PFSK-1 (cell line): ENCODE data around the gene ANKRD60.

Experiments used
- FOXP2 ChIP-seq: optimal IDR thresholded peaks from 2 replicates; pipeline ENCODE3; 2011; ENCODE audit warnings: borderline replicate concordance, control low read depth, inconsistent platforms; ENCODE audit not compliant: insufficient read depth; ENCODE audit errors: extremely low read length, extremely low read depth
- POLR2AphosphoS5 ChIP-seq: IDR thresholded peaks from 2 replicates; pipeline ENCODE4 v1.6.1; 2012; ENCODE audit warnings: low read depth, mild to moderate bottlenecking, control low read depth, low read length, moderate library complexity
- SIN3A ChIP-seq: IDR thresholded peaks from 2 replicates; pipeline ENCODE4 v1.6.1; 2012; ENCODE audit warnings: mild to moderate bottlenecking, low read length, moderate library complexity, borderline replicate concordance; ENCODE audit not compliant: insufficient read depth
- TAF1 ChIP-seq: IDR thresholded peaks from 2 replicates; pipeline ENCODE4 v1.6.1; 2012; ENCODE audit warnings: low read length, control low read depth, borderline replicate concordance; ENCODE audit not compliant: insufficient read depth
- TF ChIP-seq, protein P1 (sequence below), 2 experiments: IDR thresholded peaks; 2 replicates each; pipeline versions ENCODE4 v1.6.1 to v1.8.0; 2011 to 2012; ENCODE audit warnings: low read depth in 2 of 2, low read length in 2 of 2, control low read depth in 1 of 2, inconsistent platforms in 1 of 2, mild to moderate bottlenecking in 1 of 2, moderate library complexity in 1 of 2; ENCODE audit not compliant: insufficient read depth in 1 of 2

Gene ANKRD60

DNA sequence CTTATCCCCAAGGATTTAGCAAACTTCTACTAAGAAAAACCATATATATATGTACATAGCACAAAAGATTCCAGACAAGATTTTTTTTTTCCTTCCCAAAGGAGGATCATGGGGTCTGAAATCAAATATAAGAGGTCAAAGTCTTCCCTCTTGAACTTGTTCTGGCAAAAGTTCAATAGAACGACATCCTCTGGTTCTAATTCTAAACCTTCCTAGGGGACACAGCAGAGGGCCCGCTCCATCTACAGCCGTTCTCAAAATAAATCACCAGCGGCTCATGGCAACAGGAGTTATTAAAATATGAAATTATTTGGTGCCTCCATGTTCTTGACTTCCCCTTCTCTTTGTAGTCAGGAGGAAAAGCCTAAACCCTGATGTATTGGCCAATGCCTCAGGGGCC lies 29.0 kb downstream of the ANKRD60 start:
- no peak for TF ChIP-seq SIN3A
- TF ChIP-seq, protein P1, sequence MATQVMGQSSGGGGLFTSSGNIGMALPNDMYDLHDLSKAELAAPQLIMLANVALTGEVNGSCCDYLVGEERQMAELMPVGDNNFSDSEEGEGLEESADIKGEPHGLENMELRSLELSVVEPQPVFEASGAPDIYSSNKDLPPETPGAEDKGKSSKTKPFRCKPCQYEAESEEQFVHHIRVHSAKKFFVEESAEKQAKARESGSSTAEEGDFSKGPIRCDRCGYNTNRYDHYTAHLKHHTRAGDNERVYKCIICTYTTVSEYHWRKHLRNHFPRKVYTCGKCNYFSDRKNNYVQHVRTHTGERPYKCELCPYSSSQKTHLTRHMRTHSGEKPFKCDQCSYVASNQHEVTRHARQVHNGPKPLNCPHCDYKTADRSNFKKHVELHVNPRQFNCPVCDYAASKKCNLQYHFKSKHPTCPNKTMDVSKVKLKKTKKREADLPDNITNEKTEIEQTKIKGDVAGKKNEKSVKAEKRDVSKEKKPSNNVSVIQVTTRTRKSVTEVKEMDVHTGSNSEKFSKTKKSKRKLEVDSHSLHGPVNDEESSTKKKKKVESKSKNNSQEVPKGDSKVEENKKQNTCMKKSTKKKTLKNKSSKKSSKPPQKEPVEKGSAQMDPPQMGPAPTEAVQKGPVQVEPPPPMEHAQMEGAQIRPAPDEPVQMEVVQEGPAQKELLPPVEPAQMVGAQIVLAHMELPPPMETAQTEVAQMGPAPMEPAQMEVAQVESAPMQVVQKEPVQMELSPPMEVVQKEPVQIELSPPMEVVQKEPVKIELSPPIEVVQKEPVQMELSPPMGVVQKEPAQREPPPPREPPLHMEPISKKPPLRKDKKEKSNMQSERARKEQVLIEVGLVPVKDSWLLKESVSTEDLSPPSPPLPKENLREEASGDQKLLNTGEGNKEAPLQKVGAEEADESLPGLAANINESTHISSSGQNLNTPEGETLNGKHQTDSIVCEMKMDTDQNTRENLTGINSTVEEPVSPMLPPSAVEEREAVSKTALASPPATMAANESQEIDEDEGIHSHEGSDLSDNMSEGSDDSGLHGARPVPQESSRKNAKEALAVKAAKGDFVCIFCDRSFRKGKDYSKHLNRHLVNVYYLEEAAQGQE (IDR thresholded peaks at IDR 0.05; ENCODE audit: insufficient read depth in 1 of 2, low read depth in 2 of 2, low read length in 2 of 2), result no peak
- no peak for TF ChIP-seq TAF1
- no peak for TF ChIP-seq POLR2AphosphoS5
- TF ChIP-seq FOXP2, result no peak

DNA sequence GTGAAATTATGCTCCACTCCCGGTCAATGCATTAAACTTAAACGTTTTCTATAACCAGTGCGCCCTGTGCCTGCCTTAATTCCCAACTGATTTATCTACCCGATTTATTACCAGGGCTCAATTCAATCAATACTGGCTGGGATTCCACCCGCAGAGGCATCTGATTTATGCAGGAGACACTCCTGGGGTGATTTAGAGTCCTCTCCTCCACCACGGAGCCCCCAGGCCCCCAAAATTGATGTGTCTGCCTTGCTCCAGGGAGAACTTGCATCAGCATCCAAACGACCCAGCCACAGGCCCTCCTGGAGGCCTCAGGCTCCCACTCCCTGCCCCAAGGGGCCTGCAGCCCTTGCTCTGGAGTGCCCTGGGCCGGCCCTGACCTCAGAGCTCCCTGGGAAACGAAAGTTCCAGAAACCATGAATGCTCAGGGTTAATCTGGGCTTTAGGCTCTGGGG lies 29.5 kb downstream of the ANKRD60 start:
- TF ChIP-seq TAF1 (no peak), POLR2AphosphoS5 (no peak), FOXP2 (no peak), SIN3A (no peak)
- TF ChIP-seq, protein P1 (IDR thresholded peaks at IDR 0.05; ENCODE audit: insufficient read depth in 1 of 2, low read depth in 2 of 2, low read length in 2 of 2), result no peak

DNA sequence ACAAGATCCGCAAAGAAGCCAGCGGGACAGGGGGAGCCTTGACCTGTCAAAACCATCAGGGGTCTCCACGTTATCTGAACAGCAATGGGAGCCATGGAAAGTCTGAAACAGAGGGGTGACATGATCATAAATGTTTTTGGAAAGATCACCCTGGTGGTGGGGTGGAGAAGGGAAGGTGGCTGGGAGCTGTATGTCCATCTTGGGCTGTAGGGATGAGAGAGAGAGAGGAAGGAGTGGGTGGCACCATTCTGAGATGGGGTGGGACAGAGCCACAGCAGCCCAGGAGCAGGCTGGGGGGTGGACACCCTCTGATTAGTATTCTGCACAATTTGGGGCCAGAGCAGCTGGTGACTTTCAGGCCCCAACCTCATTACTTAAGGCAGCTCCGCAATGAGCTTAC lies 30.1 kb downstream of the ANKRD60 start:
- TF ChIP-seq POLR2AphosphoS5 (no peak), TAF1 (no peak), SIN3A (no peak), FOXP2 (no peak)
- TF ChIP-seq, protein P1 (IDR thresholded peaks at IDR 0.05; ENCODE audit: insufficient read depth in 1 of 2, low read depth in 2 of 2, low read length in 2 of 2), result no peak

- no peak for TF ChIP-seq POLR2AphosphoS5
- TF ChIP-seq FOXP2, result no peak
- TF ChIP-seq, protein P1 (IDR thresholded peaks at IDR 0.05; ENCODE audit: insufficient read depth in 1 of 2, low read depth in 2 of 2, low read length in 2 of 2), result no peak
- no peak for TF ChIP-seq SIN3A
- TF ChIP-seq TAF1, result no peak
Measured at GRCh38 chr20:58197185-58197469, 31.3 kb downstream of the ANKRD60 start.

DNA sequence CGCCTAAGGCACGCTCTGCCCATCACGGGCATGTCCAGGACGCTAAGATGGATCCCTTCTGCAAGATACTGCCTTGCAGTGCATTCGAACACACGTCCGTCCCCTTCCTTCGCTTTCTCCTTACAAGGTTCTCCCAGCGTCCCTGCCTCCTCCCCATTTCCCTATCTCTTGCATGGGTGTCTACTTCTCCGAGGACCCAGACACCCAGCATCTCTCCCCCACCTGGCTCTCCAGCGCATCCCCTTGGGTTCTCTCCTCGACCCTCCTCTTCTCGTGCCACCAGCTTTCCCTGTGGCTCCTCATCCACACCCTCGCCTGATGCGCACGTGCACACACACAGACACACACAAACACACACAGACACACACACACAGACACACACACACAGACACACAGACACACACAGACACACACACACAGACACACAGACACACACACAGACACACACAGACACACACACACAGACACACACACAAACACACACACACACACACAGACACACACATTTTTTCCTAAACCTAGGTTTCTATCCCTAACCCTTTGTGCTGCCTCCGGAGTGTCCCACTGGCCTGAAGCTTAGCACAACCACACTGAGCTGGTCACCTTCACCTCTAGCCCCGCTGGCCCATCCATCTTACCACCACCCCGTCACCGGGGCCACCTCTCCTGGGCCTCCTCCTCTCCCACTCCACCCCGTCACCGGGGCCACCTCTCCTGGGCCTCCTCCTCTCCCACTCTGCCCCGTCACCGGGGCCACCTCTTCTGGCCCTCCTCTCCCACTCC lies 31.9 kb downstream of the ANKRD60 start:
- TF ChIP-seq FOXP2 (no peak), TAF1 (no peak), POLR2AphosphoS5 (no peak), SIN3A (no peak)
- TF ChIP-seq, protein P1 (IDR thresholded peaks at IDR 0.05; ENCODE audit: insufficient read depth in 1 of 2, low read depth in 2 of 2, low read length in 2 of 2), result no peak
